ENCODE data around the gene AK2. TPM values are rescaled to one million over a fixed set of nuclear protein-coding genes. Genes with fewer than 3 reads are reported as not detected.

AK2 gene
- total RNA-seq, 2 donors from 2014 or later = 120 to 123 TPM

DNA sequence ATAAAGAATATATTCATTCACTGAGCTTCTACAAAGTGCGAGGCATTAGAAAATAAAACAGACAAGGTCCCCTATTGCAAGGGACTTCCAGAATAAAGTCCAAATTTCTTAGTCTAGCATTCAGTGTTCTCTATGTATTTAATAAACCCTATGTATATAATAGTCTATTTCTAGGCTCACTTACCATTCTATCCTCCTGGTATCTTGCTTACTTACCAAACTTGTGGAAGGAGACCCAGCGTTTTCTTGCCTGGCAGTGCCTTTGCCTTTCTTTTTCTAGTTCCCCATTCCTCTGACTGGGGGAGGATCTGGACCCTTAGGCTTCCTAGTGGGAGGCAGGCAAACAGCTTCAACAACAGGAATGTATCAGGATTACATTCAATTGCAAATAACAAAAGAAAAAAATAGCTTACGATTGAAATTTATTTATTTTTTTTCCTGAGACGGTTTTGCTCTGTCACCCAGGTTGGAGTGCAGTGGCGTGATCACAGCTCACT is 71.4 kb downstream of the AK2 start:
- H3K36me3 ChIP-seq = no peaks in the 10 kb centered on the region
- no peak for DNase-seq (ENCODE audit: low spot score)
- no peaks in the 10 kb centered on the region for H3K9me3 ChIP-seq
- TF ChIP-seq POLR2AphosphoS5 (IDR thresholded peaks at IDR 0.05) = no peak
- TF ChIP-seq POLR2A (IDR thresholded peaks at IDR 0.05) = no peak
- TF ChIP-seq, protein P1, sequence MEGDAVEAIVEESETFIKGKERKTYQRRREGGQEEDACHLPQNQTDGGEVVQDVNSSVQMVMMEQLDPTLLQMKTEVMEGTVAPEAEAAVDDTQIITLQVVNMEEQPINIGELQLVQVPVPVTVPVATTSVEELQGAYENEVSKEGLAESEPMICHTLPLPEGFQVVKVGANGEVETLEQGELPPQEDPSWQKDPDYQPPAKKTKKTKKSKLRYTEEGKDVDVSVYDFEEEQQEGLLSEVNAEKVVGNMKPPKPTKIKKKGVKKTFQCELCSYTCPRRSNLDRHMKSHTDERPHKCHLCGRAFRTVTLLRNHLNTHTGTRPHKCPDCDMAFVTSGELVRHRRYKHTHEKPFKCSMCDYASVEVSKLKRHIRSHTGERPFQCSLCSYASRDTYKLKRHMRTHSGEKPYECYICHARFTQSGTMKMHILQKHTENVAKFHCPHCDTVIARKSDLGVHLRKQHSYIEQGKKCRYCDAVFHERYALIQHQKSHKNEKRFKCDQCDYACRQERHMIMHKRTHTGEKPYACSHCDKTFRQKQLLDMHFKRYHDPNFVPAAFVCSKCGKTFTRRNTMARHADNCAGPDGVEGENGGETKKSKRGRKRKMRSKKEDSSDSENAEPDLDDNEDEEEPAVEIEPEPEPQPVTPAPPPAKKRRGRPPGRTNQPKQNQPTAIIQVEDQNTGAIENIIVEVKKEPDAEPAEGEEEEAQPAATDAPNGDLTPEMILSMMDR (IDR thresholded peaks at IDR 0.05) = no peak
- peak overlapping the region; percentile 85 to 86 for H3K4me3 ChIP-seq
- WGBS = 72% methylated on average over 5 of the region's 5 CpGs
- H3K27ac ChIP-seq = peak overlapping the region; percentile 87 to 89
- H3K4me1 ChIP-seq (replicated peaks) = no peaks in the 10 kb centered on the region
- no peaks in the 10 kb centered on the region for H3K27me3 ChIP-seq (replicated peaks; ENCODE audit: insufficient read depth)
- intact Hi-C loops (cut with DNase I) = loop anchor here (5.0 kb wide), 1 partner anchor 42 kb away; no protein-coding TSS in a partner anchor

DNA sequence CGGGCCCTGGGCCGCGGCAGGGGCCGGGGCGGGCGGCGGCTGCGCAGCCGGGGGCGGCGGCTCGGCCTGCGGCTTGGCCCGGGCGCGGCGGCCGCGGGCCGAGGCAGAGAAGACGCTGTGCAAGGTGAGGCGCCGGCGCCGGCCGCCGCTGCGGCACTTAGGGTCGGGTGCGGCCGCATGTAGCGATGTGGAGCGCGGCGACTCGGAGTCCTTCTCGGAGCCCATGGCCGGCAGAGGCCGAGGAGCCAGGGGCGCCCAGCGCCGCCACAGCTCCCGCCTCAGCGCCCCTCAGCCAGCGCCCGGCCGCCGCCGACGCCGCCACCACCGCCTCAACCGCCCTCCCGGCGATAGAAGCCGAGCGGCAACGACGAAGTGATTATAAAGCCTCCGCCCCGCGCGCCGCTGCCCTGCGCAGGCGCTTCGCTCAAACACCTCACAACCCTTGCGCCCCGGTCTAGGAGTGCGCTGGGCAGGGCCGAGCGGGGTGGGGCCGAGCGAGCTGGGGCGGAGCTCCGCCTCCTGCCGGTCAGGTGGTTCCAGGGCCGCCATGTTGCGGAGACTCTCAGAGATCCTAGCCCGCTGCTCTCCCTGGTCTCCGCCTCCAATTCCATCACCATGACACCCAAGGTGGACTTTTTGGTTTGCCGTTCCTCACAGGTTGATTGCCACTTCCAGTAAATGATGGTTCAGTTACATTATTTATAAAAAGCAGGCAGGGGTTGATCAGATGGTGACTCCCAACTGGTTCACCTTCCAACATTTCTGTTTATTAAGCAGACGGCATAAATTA is 72.0 kb downstream of the AK2 start, which contains the start of gene RNF19B:
RNF19B (minus strand) TSS at position 349 of the 790 bp plus-strand sequence; CDS start at position 225, 124 bp downstream.
- H3K36me3 ChIP-seq = no peaks in the 10 kb centered on the region
- H3K27me3 ChIP-seq (replicated peaks; ENCODE audit: insufficient read depth) = no peaks in the 10 kb centered on the region
- peak; percentile 96 for DNase-seq (ENCODE audit: low spot score)
- TF ChIP-seq POLR2AphosphoS5 (IDR thresholded peaks at IDR 0.05) (peak; percentile 99), POLR2A (IDR thresholded peaks at IDR 0.05) (peak; percentile 99)
- TF ChIP-seq, protein P1 (IDR thresholded peaks at IDR 0.05) = peak; percentile 27 to 65 (median 54)
- intact Hi-C loops (cut with DNase I) = loop anchor here (5.0 kb wide), 1 partner anchor 43 kb away; no protein-coding TSS in a partner anchor
- H3K9me3 ChIP-seq = no peaks in the 10 kb centered on the region
- H3K4me3 ChIP-seq = peak within 1 kb of the TSS; percentile 85 to 86
- WGBS = 5% methylated on average over 10 of the region's 83 CpGs
- H3K4me1 ChIP-seq (replicated peaks) = no peaks in the 10 kb centered on the region
- peak within 1 kb of the TSS; percentile 87 to 89 for H3K27ac ChIP-seq

DNA sequence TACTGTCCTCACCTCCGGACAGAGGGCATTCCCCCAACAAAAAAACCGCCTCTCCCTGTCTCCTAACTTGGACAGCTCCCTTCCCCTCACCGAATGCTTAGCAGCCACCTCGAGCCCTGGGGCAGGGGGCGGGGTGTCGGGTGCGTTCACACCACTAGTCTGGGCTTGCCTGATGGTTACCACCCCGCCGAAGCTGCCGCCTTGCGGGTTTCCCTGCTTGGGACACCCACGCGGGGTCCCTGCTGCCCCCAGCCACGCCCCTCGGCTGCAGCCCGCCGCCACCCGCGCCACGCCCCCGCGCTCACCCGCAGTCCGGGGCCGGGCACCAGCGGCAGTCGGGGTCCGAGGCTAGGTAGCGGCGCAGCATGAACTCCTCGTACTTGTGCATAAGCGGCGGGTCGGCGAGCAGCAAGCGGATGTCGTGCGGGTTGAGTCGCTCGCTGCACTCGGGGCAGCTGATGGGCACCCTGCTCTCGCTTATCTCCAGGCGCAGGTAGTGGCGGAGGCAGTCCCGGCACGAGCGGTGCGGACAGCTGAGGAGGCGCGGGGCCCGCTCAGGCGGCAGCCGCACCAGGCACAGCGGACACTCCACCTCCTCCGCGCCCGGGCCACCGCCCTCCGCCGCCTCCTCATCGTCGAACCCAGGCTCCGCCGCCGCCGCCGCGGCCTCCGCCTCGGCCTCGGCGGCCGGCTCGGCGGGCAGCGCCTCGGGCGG is 72.8 kb downstream of the AK2 start:
- TF ChIP-seq POLR2AphosphoS5 (IDR thresholded peaks at IDR 0.05) (peak; percentile 49), POLR2A (IDR thresholded peaks at IDR 0.05) (peak; percentile 34)
- TF ChIP-seq, protein P1 (IDR thresholded peaks at IDR 0.05) = peak in 2 of 4 experiments; percentile 33 to 34
- no peaks in the 10 kb centered on the region for H3K27me3 ChIP-seq (replicated peaks; ENCODE audit: insufficient read depth)
- peak overlapping the region; percentile 85 to 86 for H3K4me3 ChIP-seq
- H3K36me3 ChIP-seq = no peaks in the 10 kb centered on the region
- intact Hi-C loops (cut with DNase I) = no loop called here
- no peaks in the 10 kb centered on the region for H3K9me3 ChIP-seq
- DNase-seq (ENCODE audit: low spot score) = peak; percentile 71
- under 1% methylated on average over 61 of the region's 78 CpGs for WGBS
- no peaks in the 10 kb centered on the region for H3K4me1 ChIP-seq (replicated peaks)
- peak overlapping the region; percentile 80 to 89 for H3K27ac ChIP-seq

DNA sequence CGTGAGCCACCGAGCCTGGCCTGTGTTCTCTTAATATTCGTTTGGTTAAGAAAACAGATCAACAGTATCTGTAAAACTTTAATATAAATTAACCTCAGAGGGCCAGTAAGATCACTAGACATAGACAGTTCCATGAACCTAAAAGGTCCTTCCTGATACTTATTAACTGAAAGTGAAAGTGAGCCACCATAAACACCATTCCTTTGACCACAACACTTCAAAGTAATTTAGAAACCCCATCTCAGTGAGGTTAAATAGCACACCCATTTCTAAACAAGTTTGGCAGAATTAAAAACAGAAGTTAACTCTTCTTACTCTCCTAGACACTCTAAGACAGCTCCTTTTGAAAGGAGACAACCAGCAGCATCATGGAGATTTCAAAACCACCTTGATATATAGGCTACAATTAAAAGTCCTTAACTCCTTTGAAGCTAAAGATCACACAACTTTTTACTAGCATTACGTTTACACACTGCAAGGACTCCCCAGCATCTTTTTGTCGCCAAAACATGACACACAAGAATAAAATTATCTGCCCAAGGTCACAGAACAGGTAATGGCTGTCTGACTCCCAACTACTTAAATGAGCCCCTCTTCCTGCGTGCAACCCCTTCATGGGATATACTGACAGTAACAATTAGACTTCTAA is 74.3 kb downstream of the AK2 start:
- Histone ChIP-seq H3K4me1 (replicated peaks) (no peaks in the 10 kb centered on the region), H3K27me3 (replicated peaks; ENCODE audit: insufficient read depth) (no peaks in the 10 kb centered on the region), H3K9me3 (no peaks in the 10 kb centered on the region), H3K4me3 (peak overlapping the region; percentile 85 to 86), H3K36me3 (no peaks in the 10 kb centered on the region), H3K27ac (peak overlapping the region; percentile 2 to 89)
- intact Hi-C loops (cut with DNase I) = no loop called here
- 35% methylated on average over 6 of the region's 6 CpGs for WGBS
- no peak for DNase-seq (ENCODE audit: low spot score)
- TF ChIP-seq POLR2AphosphoS5 (IDR thresholded peaks at IDR 0.05) (peak; percentile 45), POLR2A (IDR thresholded peaks at IDR 0.05) (no peak)
- TF ChIP-seq, protein P1 (IDR thresholded peaks at IDR 0.05) = no peak
